Heart left ventricle (tissue), 13 donors: ENCODE data around the gene PRSS21.

Source experiments
- CTCF ChIP-seq, 12 donors: fragments of 200-600 bp; sonication (generic) in 4 of 12; IDR thresholded peaks; one replicate each; pipeline versions ENCODE4 v1.5.0 to v1.8.0; 2018 to 2022; ENCODE audit warnings: antibody characterized with exemption in 12 of 12, mild to moderate bottlenecking in 5 of 12
- POLR2A ChIP-seq, 2 donors: fragments of 450-650 bp; IDR thresholded peaks; one replicate each; pipeline ENCODE4 v1.6.1; 2017; ENCODE audit warnings: antibody characterized with exemption in 2 of 2, mild to moderate bottlenecking in 2 of 2, moderate library complexity in 2 of 2
- donor health status: ischemic (EF 13 %, LVEDD 7.1; RV severe dilation, severe dysfunction).
- donor health status: DM: no; HTN: yes; CAD: no.
- donor health status: DM: no; HTN: no; CAD: no.
- donor health status: ischemic (EF 25% LVEDD 6.9; RV normal size, moderate dysfunction).
- donor health status: ischemic (EF 25% LVEDD 5.7; RV mildly dilated, moderate dysfunction).
- donor health status: ischemic (EF 35%, LVEDD 5.7; RV mildly dilated, moderate dysfunction).
- donor health status: nonischemic (EF 11% LVEDD 7.7; RV severe dilation, severe dysfunction).
- donor health status: DM: yes; HTN: yes; CAD: no.
- donor health status: PGD.
- donor health status: ischemic (EF 29% LVEDD 5.4; RV normal size, mild dysfunction).
- donor health status: nonischemic (EF 23%, LVEDD 6.1; RV moderate dilation, normal function).

- peak in 1 of 12 donors; percentile 22 for TF ChIP-seq CTCF (IDR thresholded peaks at IDR 0.05)
- no peak for TF ChIP-seq POLR2A (IDR thresholded peaks at IDR 0.05)
These were observed 31.7 kb upstream of the PRSS21 start for GRCh38 chr16:2785101-2785991.
